Vagina (tissue), 2 donors: Measurements from ENCODE around the gene IL1RAPL1.

ENCODE experiments used
- POLR2A ChIP-seq, 2 donors: fragments of 450-650 bp; IDR thresholded peaks; one replicate each; pipeline ENCODE4 v1.6.1; 2017; ENCODE audit warnings: antibody characterized with exemption in 2 of 2, mild to moderate bottlenecking in 2 of 2, moderate library complexity in 2 of 2
- TF ChIP-seq, protein P1 (sequence below), 3 experiments: fragments of 450-650 bp in 2 of 3; fragments of 200-600 bp in 1 of 3; sonication (generic) in 1 of 3; IDR thresholded peaks; one replicate each; pipeline ENCODE4 v1.5.1; 2017 to 2019; ENCODE audit warnings: antibody characterized with exemption in 3 of 3, mild to moderate bottlenecking in 2 of 3, moderate library complexity in 2 of 3

DNA sequence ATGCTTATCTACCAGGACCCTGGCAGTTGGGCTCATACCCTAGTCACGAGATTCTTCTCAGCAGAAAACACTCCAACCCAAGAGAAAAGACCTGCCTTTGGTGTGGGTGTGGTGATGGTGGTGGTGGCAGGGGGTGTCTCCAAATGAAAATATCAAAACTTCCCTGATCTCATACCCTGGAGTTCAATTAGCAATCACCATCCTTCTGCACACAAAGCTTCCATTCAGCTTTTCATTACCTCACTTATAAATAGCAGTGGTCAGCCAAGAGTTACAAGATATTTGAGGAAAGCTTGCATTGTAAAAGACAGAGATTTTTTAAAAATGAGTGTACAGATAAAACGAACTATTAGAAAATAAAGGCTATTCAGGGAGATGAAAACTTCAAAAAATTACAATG, 1047.3 kb downstream of the IL1RAPL1 start:
- TF ChIP-seq POLR2A (IDR thresholded peaks at IDR 0.05) = no peak
- TF ChIP-seq, protein P1, sequence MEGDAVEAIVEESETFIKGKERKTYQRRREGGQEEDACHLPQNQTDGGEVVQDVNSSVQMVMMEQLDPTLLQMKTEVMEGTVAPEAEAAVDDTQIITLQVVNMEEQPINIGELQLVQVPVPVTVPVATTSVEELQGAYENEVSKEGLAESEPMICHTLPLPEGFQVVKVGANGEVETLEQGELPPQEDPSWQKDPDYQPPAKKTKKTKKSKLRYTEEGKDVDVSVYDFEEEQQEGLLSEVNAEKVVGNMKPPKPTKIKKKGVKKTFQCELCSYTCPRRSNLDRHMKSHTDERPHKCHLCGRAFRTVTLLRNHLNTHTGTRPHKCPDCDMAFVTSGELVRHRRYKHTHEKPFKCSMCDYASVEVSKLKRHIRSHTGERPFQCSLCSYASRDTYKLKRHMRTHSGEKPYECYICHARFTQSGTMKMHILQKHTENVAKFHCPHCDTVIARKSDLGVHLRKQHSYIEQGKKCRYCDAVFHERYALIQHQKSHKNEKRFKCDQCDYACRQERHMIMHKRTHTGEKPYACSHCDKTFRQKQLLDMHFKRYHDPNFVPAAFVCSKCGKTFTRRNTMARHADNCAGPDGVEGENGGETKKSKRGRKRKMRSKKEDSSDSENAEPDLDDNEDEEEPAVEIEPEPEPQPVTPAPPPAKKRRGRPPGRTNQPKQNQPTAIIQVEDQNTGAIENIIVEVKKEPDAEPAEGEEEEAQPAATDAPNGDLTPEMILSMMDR (IDR thresholded peaks at IDR 0.05) = no peak
